ENCODE results near the gene OR2A25.

Gene OR2A25, protein sequence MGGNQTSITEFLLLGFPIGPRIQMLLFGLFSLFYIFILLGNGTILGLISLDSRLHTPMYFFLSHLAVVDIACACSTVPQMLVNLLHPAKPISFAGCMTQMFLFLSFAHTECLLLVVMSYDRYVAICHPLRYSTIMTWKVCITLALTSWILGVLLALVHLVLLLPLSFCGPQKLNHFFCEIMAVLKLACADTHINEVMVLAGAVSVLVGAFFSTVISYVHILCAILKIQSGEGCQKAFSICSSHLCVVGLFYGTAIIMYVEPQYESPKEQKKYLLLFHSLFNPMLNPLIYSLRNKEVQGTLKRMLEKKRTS

DNA sequence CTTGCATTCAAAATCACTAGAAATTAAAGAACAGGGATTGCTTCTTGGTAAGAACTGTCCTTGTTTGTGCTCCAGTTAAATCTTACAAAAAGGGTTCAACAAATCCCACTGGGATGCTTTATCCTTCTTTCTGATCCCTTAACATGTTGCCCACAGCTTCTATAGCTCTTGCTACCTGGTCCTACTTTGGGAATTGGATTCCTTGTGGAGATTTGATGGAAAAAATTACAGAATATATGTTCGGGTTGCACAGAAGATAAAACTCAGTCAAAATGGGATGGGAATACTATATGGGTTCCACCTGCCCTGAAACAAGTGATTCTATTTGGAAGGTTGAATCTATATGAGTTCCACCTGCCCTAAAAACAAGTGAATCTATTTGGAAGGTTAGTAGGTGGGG is at the start of gene OR2A25:
OR2A25 (plus strand) TSS at position 301 of the 400 bp plus-strand sequence. CDS start 4,409 bp downstream, outside the sequence.
- DNase-seq (ENCODE audit: low spot score), result no peak
- TF ChIP-seq, protein P1, sequence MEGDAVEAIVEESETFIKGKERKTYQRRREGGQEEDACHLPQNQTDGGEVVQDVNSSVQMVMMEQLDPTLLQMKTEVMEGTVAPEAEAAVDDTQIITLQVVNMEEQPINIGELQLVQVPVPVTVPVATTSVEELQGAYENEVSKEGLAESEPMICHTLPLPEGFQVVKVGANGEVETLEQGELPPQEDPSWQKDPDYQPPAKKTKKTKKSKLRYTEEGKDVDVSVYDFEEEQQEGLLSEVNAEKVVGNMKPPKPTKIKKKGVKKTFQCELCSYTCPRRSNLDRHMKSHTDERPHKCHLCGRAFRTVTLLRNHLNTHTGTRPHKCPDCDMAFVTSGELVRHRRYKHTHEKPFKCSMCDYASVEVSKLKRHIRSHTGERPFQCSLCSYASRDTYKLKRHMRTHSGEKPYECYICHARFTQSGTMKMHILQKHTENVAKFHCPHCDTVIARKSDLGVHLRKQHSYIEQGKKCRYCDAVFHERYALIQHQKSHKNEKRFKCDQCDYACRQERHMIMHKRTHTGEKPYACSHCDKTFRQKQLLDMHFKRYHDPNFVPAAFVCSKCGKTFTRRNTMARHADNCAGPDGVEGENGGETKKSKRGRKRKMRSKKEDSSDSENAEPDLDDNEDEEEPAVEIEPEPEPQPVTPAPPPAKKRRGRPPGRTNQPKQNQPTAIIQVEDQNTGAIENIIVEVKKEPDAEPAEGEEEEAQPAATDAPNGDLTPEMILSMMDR (IDR thresholded peaks at IDR 0.05; ENCODE audit: extremely low read depth, missing control alignments), result no peak

DNA sequence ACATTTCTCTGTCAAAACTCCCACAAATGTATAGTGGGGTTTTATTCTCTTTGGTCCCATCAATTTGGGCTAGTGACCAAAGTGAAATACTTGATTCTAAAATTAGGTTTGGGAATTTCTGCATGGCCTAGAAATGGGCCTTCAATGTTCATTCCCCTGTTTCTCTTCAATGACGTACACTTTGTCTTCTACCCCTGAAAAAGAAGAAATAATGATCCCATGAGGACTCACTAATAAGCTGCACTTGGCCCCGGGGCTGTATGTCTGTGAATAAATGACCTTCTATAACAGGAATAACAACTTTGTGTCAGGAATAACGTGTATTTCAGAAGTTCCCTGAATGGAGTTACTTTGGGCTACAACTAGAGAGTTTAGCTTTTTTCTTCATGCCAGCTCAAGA is 49.3 kb upstream of the OR2A25 start:
- no peak for DNase-seq (ENCODE audit: low spot score)
- TF ChIP-seq, protein P1 (IDR thresholded peaks at IDR 0.05; ENCODE audit: extremely low read depth, missing control alignments), result no peak

DNA sequence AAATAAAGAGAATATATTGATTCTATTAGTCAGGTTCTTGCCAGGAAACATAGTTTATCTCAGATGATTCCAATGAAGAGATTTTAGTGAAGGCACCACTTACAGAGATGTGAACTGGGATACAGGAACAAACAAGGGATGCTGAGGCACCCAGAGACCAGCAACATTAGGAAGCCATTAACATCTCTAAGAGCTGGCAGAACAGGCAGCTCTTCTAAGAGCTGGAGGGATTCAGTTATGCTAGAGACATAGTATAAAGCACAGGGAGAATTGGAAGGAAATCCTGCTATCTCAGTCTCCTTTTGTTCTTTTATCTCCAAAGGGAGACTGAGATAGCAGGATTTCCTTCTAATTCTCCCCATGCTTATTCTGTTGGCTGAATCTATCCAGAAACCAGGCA is 47.4 kb upstream of the OR2A25 start:
- no peak for DNase-seq (ENCODE audit: low spot score)
- TF ChIP-seq, protein P1 (IDR thresholded peaks at IDR 0.05; ENCODE audit: extremely low read depth, missing control alignments), result no peak

DNA sequence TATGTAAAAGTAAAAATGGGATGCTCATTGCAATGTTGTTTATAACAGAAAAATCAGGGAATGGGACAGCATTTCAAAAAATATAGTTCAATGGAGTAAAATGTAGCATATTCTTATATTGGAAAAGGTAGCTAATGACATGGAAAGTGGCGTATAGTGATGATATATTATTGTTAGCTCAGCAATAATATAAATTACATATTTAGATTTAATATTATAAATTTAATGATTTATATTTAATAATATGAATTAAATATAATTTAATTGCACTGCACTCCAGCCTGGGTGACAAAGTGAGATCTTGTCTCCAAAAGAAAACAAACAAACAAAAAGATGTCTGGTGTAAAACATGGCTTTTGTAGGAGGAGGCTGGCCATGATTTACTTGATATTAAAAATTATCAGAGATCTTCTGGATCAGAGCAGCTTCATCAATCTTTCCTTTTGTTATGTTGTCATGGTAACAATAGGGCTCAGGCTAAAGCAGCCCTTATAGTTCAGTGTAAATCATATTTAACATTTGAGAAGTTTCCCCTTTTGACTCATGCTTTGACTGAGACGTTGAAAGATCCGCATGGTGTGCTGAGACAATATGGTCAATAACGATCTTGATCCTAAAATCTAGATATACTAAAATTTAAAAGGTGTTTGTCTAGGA is 46.3 kb upstream of the OR2A25 start:
- TF ChIP-seq, protein P1 (IDR thresholded peaks at IDR 0.05; ENCODE audit: extremely low read depth, missing control alignments), result no peak
- DNase-seq (ENCODE audit: low spot score), result no peak

DNA sequence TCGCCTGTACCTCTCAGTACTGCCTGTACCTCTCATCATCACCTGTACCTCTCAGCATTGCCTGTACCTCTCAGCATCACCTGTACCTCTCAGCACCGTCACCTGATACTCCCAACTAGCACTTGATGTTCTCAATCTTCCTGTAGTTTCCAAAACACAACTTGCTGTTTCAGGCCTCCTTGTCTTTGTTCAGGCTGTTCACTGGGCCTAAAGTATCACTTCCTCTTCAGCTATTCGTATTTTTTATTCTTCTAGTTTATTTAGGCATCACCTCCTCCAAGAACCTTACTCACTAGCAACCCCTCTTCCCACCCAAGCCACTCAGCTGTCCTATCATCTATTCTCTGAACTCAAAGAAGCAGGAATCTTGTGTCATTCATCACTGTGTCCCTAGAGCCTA is 45.4 kb upstream of the OR2A25 start:
- TF ChIP-seq, protein P1 (IDR thresholded peaks at IDR 0.05; ENCODE audit: extremely low read depth, missing control alignments), result no peak
- DNase-seq (ENCODE audit: low spot score), result no peak

DNA sequence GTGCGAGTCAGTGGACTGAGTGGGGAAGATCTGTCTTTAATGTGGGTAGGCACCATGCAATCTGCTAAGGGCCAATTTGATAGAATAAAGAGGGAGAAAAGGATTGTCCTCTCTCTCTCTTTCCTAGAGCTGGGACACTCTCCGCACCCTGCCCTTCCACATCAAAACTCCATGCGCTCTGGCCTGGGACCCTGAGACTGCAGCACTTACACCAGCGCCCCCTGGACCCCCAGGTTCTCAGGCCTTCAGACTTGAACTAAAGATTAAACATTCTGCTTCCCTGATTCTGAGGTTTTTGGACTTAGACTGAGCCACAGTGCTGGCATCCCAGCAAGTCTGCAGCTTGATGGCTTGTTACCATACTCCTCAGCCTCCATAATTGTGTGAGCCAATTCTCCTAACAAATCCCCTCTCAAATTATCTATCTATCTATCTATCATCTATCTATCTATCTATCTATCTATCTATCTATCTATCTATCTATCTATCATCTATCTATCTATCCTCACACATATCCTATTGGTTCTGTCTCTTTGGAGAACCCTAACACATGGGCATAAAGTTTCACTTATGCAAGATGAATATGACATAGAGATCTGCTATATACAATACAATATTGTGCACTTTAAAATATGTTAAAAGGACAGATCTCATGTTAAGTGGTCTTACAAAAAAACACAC is 43.3 kb upstream of the OR2A25 start:
- TF ChIP-seq, protein P1 (IDR thresholded peaks at IDR 0.05; ENCODE audit: extremely low read depth, missing control alignments), result no peak
- DNase-seq (ENCODE audit: low spot score), result no peak

DNA sequence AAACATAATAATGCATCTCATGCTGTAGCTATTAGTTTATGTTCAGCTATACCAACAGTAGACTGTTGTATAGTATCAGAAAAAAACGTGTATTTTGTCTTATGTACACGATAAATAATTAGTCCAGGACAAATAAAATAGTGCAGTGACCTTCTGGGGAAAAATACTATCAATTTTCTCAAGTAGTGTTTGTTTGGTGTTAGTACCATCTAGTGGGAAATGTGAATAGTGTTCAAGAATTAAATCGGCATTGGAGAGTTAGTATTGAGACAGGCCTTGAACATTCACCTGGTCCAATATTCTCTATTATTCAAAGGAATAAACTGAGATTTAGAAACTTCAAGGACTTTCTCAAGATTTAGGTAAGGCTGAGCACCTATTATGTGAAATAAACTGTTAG is 42.5 kb upstream of the OR2A25 start:
- TF ChIP-seq, protein P1 (IDR thresholded peaks at IDR 0.05; ENCODE audit: extremely low read depth, missing control alignments), result no peak
- no peak for DNase-seq (ENCODE audit: low spot score)
